ENCODE results near the gene SFMBT1.

The SFMBT1 gene

DNA sequence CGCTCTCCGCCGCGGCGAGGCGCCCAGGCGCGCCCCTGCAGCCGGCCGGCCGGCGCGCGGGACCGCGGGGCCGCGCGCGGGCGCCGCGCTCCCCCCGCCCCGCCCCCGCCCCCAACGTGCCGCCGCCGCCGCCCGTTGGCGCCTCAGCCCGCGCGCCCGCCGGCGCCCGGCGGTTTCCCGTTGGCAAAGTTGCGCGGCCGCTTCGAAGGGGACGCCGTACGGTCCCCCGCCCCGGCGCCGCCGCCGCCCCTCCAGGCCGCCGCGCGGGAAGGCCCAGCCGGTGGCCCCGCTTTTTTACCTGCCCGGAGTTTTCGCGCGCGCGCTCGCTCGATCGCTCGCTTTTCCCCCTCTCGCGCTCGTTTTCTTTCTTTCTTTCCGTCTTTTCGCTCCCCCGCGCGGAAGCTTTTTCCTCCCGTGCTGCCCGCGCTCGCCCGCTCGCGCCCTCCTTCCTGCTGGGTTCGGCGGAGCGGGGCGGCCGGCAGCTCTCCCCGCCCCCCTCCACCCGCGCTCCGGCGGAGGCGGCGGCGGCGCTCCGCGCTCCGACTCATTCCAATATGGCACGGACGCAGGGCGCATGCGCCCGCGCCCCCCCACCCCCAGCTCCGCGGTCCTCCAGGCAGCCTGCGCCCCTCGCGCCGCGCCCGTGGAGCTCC, at the start of gene SFMBT1:
SFMBT1 (minus strand) TSS at position 556 of the 653 bp plus-strand sequence. CDS start 76,945 bp downstream, outside the sequence.
- no peak for TF ChIP-seq CTCF (conservative IDR thresholded peaks at IDR 0.05; ENCODE audit: low read depth, low read length)
- H3K4me3 ChIP-seq (ENCODE audit: low read depth, low read length), result peak within 1 kb of the TSS; percentile 73
- peak; percentile 60 for DNase-seq (ENCODE audit: low read depth)

DNA sequence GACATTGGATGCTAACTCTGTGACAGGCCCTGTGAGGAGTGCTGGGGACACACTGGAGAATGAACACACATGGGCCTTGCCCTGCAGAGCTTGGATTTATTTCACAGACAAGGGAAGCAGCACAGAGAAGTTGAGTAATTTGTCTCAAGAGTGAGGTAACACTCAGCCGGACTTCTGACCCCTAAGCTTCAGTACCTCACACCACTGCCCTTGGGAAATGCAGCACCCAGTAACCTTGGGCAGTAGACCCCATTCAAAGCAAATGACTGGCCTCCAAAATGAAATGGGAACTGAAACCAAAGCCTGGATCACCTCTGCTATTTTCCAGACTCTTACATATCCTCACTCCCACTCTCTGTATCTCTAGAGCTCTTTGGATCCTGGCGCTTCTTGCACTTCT, 47.1 kb upstream of the SFMBT1 start:
- no peak for TF ChIP-seq CTCF (conservative IDR thresholded peaks at IDR 0.05; ENCODE audit: low read depth, low read length)
- H3K4me3 ChIP-seq (ENCODE audit: low read depth, low read length), result no peak overlapping the region
- DNase-seq (ENCODE audit: low read depth), result peak; percentile 75

GRCh38 chr3:53092216-53092615, 46.3 kb upstream of the SFMBT1 start:
- H3K4me3 ChIP-seq (ENCODE audit: low read depth, low read length), result no peak overlapping the region
- DNase-seq (ENCODE audit: low read depth), result no peak
- TF ChIP-seq CTCF (conservative IDR thresholded peaks at IDR 0.05; ENCODE audit: low read depth, low read length), result no peak

DNA sequence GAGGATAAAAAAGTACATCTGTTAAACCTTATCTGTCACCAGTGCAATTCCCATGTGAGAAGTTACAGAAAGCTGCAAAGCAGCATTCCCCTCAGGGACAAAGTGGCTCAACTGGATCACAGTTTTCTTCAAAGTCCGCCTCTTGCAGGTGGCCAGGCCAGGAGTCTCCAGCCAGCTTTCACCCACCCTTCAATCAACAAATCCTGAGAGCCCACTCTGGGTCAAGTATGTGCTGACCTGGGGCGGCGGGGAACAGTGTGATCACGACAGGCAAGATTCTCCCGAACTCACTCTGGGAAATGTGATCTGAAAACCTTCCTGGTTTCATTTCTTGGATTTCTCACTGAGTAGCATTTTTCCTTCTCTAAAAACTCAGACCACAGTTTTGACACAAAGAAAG, 45.1 kb upstream of the SFMBT1 start:
- H3K4me3 ChIP-seq (ENCODE audit: low read depth, low read length), result no peak overlapping the region
- no peak for DNase-seq (ENCODE audit: low read depth)
- TF ChIP-seq CTCF (conservative IDR thresholded peaks at IDR 0.05; ENCODE audit: low read depth, low read length), result no peak

- no peak for TF ChIP-seq CTCF (conservative IDR thresholded peaks at IDR 0.05; ENCODE audit: low read depth, low read length)
- H3K4me3 ChIP-seq (ENCODE audit: low read depth, low read length), result no peak overlapping the region
- DNase-seq (ENCODE audit: low read depth), result peak; percentile 33
Observed at GRCh38 chr3:53089511-53089910, 43.6 kb upstream of the SFMBT1 start.

DNA sequence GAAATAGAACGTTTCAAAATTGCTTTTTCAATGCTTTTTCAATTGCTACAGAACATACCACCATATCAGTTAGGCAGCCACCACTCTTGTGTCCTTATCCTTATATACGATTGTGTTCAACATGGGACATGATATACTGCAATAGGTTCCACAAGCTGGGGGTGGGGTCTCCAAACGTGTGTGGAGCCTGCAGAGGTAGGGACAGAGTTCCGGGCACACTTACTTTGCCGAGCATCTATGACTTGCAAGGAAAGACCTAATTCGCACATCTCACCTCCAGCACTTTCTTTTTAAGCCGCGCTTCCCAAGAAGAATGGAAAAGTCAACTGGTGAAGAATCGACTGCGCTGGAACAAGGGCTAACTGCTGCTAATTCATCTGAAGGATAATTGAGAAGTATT, 39.6 kb upstream of the SFMBT1 start:
- H3K4me3 ChIP-seq (ENCODE audit: low read depth, low read length), result no peak overlapping the region
- no peak for TF ChIP-seq CTCF (conservative IDR thresholded peaks at IDR 0.05; ENCODE audit: low read depth, low read length)
- no peak for DNase-seq (ENCODE audit: low read depth)

DNA sequence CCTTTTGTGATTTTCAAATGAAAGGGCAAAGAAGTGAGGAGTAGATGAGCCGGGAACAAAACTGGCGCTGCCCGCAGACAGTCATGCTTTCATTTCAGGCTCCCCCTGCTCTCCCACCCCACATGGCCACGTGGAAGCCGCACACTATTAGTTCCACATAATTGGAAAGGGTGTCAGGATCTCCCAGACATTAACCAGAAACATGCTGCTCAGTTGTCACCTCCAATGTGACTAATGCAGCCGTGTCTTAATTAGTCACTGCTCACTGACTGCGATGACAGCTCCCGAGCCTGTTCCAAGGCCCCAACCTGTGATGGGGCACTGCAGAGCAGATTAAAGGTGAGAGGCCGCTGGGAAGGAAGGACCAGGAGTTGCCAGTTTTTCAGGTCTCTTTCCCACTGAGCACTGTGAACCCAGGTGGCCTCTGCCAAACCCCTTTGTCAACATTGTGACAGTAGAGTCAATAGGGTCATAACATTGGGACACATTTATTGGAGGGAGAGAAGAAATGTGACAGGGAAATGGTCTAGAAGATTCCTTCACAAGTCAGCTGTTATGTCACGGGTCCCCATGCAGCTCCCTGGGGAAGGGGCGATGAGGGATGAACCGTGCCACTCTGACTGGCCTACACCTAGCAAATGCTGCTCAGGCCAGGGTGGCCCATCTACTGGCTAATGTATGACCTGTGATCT, 38.6 kb upstream of the SFMBT1 start:
- TF ChIP-seq CTCF (conservative IDR thresholded peaks at IDR 0.05; ENCODE audit: low read depth, low read length), result no peak
- H3K4me3 ChIP-seq (ENCODE audit: low read depth, low read length), result no peak overlapping the region
- no peak for DNase-seq (ENCODE audit: low read depth)
